ENCODE results near the gene INSYN2B.

DNA sequence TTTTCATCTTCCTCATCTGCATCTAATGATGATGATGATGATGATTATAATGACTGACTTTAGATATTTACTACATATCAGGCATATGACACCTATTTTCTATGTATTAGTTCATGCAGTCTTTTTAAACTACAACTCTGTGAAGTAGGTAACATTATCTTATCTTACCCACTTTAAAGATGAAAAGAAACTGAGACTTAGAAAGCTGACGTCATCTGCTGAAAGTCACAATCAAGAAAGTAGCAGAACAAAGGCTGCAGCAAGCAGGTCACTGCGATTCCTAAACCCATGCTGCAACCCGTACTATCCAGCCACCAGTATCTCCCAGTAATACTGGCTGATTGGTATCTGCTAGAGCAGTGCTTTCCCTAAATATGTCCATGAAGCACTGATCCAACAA lies 40.1 kb upstream of the INSYN2B start:
- no peak for TF ChIP-seq CTCF (IDR thresholded peaks at IDR 0.05)
- no peak for TF ChIP-seq POLR2A (IDR thresholded peaks at IDR 0.05)
- no peak for TF ChIP-seq EP300 (IDR thresholded peaks at IDR 0.05)
